PC-3 (cell line): ENCODE results near the gene SH3D21.

ENCODE experiments used
- CTCF ChIP-seq: fragments of 300-600 bp; sonication (generic); conservative IDR thresholded peaks from 2 replicates; pipeline ENCODE4 v1.5.1; 2017; ENCODE audit warnings: antibody characterized with exemption, low read depth, mild to moderate bottlenecking, low read length
- EZH2 ChIP-seq: fragments of 300-600 bp; sonication (generic); IDR thresholded peaks from one replicate; pipeline ENCODE4 v1.6.1; 2017; ENCODE audit warnings: antibody characterized with exemption, mild to moderate bottlenecking, low read length; ENCODE audit not compliant: unreplicated experiment
- EZH2phosphoT487 ChIP-seq: fragments of 300-600 bp; sonication (generic); IDR thresholded peaks from 2 replicates; pipeline ENCODE4 v1.6.1; 2018; ENCODE audit warnings: mild to moderate bottlenecking, antibody characterized with exemption, low read length, borderline replicate concordance

- TF ChIP-seq CTCF (no peak), EZH2phosphoT487 (no peak), EZH2 (no peak)
These were observed 48.8 kb upstream of the SH3D21 start for GRCh38 chr1:36257375-36257767.
